Activated naive CD8-positive, alpha-beta T cell treated with anti-CD3 and anti-CD28 coated beads, Interleukin-2, amount 50 U/mL, for 16 hours (primary cell): ENCODE results near the gene SRRM3.
"Not testable (repeated sequence)": the region's sequence is repeated elsewhere in the genome, so short reads cannot be mapped to it uniquely, and the experiment has no call there.

ENCODE experiments used
- DNase-seq: peaks from one replicate; pipeline ENCODE4 v3.0.0-alpha.2; 2020; ENCODE audit warnings: low read depth, low spot score

The SRRM3 gene

DNA sequence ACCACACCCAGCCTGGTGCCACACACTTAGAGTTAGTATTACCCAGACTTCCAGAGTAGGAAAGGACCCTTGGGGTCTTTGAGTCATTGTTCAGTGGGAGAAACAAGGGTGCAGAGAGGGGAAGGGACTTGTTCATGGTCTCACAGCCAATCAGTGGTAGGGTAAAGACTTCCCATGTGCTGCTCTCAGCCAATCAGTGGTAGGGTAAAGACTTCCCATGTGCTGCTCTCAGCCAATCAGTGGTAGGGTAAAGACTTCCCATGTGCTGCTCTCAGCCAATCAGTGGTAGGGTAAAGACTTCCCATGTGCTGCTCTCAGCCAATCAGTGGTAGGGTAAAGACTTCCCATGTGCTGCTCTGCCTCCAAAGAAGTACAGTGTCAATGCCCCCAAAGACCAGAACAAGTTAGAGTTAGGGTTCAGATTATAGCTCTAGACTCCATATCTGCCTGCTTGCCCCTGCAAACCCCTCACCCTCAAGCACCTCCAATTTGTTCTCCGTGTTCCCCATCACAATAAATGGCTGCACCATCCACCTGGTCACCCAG, 25.3 kb downstream of the SRRM3 start:
- DNase-seq, result not testable (repeated sequence)

DNA sequence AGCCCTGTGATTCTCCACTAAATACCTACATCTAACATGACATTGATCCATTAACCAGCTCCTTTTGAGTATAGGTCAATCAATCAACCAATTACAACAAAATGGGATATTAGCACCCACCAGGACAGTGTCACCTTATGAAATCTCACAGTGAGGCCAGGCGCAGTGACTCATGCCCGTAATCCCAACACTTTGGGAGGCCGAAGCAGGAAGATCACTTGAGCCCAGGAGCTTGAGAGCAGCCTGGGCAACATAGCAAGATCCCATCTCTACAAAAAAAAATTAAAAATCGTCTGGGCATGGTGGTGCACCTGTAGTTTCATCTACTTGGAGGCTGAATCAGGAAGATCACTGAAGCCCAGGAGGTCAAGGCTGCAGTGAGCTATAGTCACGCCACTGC, 28.5 kb downstream of the SRRM3 start:
- DNase-seq, result no peak

DNA sequence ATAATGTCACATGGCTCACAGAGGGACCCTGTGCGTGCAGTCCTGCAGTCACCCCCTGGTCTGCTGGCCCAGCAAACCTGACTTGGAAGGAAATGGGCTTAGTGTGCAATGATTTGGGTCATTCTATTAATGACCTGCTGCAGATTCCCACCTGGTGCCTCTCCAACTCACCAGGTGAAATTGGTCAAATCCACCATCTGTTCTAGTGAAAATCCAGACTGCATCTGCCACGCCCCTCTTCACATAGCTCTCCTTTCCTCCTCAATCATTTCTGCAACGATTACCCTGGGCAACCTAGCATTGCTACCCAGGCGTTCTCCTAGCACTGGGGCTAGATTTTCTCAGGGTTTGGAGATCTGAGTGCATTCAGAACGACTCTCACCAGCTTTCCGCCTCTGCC, 29.4 kb downstream of the SRRM3 start:
- no peak for DNase-seq

DNA sequence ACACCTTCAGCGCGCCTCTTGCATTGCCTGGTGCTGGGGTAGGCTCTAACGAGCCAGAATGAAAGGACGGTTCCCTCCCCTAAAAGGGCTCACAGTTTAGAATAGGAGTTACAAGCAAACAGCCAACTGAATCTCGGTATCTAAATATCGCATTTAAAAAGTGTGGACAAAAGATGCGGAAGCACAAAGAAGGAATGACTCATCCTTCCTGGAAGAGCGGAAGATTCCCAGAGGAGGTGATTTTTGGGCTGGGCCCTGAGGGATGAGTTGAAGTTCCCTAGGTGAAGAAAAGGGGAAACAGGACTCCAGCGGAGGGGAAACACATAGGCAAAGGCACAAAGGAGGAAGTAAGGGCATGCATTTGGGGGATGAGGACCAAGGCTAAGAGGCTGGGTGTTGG, 29.9 kb downstream of the SRRM3 start:
- DNase-seq, result no peak

DNA sequence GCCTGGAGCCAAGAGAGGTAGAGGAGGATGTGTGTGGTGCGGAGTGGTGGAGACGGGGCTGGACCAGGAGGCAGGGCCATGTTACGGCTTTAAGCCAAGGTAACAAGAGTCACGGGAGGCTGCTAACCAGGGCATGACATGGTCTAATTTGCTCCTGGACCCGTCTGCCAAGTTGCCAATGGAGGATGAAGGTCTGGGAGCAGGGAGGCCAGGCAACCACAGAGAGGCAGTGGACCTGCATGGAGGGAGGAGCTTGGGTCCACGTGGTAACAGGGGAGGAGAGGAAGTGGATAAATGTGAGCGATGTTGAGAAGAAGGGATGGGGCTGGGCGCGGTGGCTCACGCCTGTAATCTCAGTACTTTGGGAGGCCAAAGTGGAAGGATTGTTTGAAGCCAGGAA, 31.0 kb downstream of the SRRM3 start:
- DNase-seq, result no peak

DNA sequence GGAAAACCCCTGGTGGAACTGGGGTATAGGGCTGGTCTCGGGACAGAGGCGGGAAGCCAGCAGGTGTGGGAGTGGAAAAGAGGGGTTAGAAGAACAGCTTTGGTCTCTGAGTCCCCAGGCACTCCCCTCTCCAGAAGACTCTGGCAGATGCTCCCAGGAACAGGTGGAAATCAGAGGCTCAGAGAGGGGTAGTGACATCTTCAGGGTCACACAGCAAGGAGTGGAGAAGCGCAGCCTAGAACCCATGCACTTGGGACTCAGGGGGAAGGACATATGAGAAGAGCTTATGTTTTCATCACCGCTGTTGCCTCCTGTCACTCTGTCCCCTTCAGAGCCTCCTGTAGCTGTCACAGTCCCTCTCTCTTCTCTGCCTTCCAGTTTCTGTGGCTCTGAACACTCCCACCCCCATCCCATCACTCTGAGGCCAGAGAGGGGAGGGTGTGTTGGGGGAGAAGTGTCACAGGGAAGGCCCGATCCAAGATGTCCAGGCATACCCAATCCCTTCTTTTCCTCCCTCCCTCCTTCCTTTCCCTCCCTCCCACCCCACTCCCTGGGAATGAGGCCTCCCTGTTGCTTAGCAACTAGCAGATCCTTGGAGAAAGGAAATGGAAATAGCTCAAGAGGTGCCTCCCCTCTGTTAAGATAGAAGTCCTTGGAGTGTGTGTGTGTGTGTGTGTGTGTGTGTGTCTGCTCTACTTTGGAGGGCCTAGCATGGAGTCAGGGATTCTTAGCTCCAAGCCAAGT, 32.0 kb downstream of the SRRM3 start:
- no peak for DNase-seq

DNA sequence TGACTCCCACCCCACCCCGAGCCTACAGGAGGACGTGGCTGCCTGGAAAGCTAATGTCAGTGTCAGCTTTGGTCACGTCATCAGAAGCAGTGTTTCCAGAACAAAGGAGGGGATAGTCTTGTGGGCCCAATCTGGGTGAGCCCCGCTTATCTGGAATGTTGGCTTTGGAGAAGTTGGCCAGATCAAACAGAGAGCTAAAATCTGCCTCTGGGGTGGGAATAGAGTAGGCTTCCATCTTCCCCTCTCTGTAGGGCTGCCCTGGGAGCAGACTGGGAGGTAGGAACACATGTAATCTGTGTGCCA, 32.5 kb downstream of the SRRM3 start:
- DNase-seq, result no peak

DNA sequence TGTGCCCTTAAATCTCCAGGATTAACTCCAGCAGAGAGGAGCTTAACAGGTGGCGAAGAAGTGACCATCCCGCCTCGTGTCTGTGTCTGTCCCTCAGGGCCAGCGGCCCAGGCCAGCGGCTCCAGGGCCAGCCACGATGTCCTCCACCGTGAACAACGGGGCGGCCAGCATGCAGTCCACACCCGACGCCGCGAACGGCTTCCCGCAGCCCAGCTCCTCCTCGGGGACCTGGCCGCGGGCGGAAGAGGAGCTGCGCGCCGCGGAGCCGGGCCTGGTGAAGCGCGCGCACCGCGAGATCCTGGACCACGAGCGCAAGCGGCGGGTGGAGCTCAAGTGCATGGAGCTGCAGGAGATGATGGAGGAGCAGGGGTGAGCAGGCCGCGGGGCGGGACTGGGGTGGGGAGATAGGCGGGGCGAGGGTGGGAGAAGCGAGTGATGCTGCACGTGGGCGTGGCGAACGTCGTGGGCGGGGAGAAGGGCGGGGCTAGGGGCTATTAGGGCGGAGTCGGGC, 33.3 kb downstream of the SRRM3 start:
- peak; percentile 63 for DNase-seq

DNA sequence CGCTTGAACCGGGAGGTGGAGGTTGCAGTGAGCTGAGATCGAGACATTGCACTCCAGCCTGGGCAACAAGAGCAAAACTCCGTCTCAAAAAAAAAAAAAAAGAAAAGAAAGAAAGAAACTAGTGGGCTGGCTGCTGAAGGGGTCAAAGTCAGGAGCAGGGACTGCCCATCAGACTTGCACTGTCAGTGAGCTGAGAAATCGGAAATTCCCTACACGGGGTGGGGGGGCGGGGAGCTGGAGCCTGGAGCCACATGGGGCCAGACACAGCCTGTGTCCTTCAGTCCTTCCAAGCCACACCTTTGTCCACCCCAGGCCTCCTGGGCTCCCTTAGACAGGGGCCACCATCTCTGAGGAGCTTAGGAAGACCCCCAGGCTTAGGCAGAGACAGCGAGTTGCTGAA, 34.5 kb downstream of the SRRM3 start:
- DNase-seq, result no peak

DNA sequence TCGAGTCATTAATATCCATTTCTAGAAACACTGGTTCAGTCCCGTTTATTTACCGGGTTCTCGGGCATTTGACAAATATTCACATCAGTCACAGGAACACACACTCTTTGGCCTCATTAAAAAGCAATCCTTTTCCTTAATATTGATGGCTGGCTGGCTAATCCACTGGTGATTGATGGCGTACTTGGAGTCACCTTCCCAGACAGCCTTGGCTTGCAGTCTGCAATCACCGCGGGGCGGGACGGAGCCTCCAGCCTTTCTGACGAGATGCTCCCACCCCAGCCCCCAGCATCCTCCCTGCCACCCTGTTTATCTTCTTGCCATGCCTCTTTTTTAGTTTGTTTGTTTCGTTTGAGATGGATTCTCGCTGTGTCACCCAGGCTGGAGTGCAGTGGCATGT, 36.6 kb downstream of the SRRM3 start:
- no peak for DNase-seq

DNA sequence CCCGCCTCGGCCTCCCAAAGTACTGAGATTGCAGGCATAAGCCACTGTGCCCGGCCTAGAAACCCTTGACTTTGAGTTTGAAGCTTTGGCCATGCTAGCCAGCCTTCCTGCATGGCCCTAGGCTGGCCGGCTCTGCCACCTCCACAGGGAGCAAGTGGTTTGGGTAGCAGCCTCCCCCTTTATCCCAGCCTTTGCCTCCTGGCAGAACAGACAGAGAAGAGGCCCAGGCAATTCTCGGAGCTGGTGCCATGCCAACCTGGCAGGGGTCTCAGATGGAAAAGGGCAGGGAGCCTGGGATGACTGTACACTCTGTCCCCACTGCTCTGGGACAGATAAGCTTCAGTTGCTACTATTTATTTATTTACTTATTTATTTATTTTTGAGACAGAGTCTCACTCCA, 39.4 kb downstream of the SRRM3 start:
- DNase-seq, result no peak

DNA sequence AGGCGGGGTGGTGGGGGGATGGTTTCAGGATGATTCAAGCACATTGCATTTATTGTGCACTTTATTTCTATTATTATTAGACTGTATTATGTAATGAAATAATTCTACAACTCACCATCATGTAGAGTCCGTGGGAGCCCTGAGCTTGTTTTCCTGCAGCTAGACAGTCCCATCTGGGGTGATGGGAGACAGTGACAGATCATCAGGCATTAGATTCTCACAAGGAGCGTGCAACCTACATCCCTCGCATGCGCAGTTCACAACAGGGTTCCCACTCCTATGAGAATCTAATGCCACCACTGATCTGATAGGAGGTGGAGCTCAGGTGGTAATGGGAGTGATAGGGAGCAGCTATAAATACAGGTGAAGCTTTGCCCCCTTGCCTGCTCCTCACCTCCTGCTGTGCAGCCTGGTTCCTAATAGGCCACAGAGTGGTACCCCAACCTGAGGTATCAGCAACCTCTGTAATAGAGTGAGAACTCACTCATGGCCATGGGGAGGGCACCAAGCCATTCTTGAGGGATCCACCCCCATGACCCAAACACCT, 40.9 kb downstream of the SRRM3 start:
- DNase-seq, result not testable (repeated sequence)

DNA sequence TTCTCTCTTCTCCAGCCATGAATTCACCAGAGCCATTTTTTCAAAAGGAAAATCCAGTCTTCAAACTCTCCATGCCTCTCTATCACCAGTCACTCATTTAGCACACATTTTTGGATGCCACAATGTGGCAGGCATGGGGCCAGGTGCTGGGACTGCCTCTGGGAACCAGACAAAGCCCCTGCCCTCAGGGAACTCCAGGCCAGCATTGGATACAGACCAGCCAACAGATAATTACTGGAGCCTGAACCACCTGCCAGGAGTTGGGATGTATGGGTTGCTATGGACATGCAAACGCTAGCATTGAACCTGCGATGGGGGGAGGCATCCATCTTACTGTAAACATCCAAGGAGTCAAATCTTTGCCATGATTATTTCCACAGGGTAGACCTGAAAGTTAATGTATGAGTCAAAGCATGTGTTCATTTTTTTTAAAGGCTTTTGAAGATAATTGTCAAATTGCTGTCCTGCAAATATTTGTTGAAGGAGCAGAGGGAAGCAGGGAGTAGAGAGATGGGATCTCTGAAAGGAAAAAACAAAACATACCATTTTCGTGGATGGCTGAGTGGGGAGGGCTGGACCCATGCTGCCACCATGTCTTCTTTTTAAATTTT, 43.2 kb downstream of the SRRM3 start:
- no peak for DNase-seq

DNA sequence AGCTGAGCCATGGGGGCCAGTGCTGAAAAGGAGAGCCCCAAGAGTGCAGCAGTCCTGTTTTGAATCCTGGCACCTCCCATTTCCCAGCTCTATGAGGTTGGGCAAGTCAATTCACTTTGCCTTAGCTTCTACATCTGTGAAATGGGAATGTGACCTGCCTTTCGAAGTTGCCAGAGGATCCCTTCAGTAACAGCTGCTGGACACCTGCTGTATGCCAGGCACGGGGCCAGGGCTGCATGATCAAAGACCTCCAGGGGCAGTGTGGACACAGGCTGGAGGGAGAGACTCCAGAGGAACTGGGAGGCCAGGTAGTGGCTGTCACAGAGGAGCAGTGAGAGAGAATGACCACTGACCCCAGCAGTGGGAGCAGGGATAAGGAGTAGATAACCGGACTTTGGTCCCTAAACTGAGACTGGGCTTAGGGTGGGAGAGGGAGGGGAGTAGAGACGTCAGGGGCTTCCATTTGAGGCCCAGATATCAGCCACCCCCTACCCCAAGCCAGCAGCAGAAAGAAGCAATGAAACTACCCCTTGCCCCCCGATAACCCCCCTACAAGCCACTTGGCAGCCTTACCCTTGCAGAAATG, 45.2 kb downstream of the SRRM3 start:
- DNase-seq, result no peak

DNA sequence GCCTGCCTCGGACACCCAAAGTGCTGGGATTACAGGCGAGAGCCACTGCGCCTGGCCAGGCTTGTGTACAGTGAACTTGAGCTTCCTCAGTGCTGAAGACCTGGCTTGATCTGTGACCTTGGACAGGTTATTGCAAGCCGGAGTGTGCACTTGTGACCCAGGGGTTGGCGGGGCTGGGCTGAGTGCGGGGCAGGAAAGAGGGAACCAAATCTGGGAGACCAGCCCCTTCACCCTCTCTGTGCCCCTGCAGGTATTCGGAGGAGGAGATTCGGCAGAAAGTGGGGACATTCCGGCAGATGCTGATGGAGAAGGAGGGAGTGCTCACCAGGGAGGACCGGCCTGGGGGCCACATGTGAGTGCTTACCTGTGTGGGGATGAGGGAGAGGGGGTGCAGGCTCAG, 46.2 kb downstream of the SRRM3 start:
- no peak for DNase-seq

DNA sequence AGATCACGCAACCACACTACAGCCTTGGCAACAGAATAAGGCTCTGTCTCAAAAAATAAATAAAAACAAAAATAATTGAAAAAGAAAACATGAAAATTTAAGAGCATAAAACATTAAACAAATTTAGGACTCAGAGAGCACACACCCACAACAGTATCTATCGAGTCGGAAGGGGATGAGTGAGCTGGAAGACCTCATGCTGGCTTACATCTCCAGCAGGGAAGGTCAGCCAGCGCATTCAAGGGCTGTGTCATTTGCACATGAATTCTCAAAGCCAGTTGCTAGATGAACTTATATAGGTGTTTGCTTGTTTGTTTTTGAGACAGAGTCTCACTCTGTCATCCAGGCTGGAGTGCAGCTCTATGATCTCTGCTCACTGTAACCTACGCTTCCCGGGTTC, 50.3 kb downstream of the SRRM3 start:
- DNase-seq, result no peak

DNA sequence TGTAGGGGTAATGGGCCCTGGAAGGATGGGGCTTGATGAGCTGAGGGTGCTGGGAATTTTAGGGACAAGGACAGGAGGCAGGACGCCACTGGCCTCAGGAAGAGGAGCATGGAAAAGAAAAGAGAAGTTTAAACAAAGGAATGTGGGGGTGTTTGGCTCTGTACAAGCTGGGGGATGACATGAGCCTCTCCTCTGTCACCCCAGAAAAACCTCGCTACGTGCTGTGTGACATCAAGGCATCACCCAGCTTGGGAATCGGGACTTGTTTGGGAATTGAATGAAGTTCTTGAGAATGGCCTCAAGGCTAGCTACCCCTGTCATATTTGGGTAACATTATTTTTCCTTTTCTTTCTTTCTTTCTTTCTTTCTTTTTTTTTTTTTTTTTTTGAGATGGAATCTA, 53.1 kb downstream of the SRRM3 start:
- DNase-seq, result no peak

DNA sequence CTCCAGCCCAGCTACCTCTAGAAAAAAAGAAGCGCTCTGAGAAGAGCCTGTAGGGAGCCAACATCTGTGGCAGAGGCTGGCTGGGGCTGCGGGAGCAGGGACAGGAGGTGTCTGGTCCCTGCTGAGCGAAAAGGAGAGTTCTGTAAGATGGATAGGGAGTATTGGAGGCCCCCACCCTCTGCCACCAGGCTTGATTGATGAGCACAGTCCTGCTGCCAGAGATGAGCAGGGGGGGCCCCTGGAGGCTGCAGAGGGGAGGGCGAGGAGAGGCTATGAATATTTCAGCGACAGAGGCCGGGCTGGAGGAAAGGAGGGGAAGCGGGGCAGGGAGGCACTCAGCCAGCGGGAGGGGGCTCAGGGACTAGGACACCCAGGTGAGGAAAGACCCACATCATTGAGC, 56.3 kb downstream of the SRRM3 start:
- no peak for DNase-seq

DNA sequence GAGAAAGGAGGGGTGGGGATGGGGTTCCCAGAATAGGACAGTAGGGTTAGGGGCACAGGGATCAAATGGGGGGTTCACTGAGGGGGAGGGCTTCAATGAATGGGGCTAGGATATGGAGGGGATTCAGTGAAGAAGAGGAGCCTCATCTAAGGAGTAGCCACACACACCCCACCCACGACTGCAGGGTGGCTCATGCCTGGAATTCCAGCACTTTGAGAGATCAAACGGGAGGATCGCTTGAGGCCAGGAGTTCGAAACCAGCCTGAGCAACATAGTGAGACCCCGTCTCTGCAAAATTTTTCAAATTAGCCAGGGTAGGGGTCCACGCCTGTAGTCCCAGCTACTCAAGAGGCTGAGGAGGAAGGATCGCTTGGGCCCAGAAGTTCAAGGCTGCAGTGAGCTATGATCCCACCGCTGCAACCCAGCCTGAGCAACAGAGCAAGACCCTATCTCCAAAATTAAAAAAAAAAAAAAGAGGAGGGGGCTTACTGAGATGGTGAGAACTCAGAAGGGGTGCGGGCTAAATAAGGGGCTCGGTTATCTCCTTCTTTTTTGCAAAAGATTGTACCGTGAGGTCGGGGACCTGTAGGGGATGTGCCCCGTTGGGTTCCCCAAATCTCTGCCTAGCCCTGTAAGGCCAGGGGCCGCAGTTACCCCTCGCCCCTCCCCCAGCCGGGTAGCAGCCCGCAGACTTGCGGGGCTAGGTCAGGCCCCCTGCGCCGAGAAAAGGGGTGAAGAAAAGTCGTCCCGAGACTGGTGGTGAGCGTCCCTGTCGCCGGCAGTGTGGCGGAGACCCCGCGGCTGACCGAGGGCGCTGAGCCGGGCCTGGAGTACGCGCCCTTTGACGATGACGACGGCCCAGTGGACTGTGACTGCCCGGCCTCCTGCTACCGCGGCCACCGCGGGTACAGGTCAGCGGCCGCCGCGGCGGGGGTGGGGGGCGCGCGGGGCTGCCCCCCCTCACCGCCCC, 57.7 kb downstream of the SRRM3 start:
- DNase-seq, result no peak

DNA sequence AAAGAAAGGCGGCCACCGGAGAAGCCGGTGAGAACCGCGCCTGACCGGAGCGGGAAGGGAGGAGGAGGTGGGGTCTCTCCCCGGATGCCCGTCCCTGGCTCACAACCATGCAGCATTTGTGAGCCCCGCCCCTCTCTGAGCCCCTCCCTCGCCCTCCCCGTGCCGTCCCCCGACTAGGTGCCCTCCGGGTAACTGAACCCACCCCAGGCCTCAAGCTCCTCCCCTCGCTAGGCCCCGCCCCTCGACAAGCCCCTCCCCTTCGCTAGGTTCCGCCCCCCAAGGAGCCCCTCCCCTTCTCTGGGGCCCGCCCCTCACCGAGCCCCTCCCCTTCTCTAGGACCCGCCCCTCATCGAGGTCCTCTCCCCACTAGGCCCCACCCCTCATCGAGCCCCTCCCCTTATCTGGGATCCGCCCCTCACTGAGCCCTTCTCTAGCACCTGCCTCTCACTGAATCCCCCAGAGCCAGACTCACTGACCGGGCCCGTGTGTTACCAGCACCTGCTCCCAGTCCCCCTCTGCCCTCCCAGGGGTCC, 58.5 kb downstream of the SRRM3 start:
- peak; percentile 9 for DNase-seq

DNA sequence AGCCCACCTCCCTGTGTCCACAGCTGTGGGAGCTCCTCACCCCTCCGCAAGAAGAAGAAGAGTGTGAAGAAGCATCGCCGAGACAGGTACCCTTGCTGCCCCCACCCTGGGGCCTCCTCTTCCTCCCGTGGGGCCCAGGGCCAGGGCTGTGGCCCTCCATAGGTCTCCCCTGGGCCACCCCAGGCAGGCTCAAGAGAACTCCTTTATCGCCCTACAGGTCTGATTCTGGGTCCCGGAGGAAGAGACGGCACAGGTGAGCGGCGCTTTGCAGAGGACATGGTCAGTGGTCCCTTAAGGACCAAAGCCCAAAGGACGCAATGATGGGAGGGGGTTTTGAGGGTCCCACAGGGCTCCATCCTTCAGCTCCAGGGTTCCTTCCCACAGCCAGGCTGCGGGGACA, 59.6 kb downstream of the SRRM3 start:
- no peak for DNase-seq
